ENCODE results near the gene PRRT4.

The PRRT4 gene

GRCh38 chr7:128394904-128395496 lies 33.5 kb upstream of the PRRT4 start:
- no peak for DNase-seq

- no peak for DNase-seq
Measured at GRCh38 chr7:128393526-128394330, 32.2 kb upstream of the PRRT4 start.

- no peak for DNase-seq
Measured at GRCh38 chr7:128392446-128393327, 31.2 kb upstream of the PRRT4 start.

GRCh38 chr7:128391805-128392204 lies 30.3 kb upstream of the PRRT4 start:
- no peak for DNase-seq

- no peak for DNase-seq
Measured at GRCh38 chr7:128390871-128391565, 29.5 kb upstream of the PRRT4 start.

GRCh38 chr7:128389618-128390329 lies 28.3 kb upstream of the PRRT4 start:
- no peak for DNase-seq

GRCh38 chr7:128389085-128389617 lies 27.7 kb upstream of the PRRT4 start:
- no peak for DNase-seq

- DNase-seq, result no peak
Measured at GRCh38 chr7:128388145-128388485, 26.6 kb upstream of the PRRT4 start.

GRCh38 chr7:128387216-128388144 lies 26.0 kb upstream of the PRRT4 start:
- DNase-seq, result no peak

- no peak for DNase-seq
Measured at GRCh38 chr7:128385988-128386925, 24.8 kb upstream of the PRRT4 start.

GRCh38 chr7:128384726-128385125 lies 23.2 kb upstream of the PRRT4 start:
- no peak for DNase-seq

- DNase-seq, result no peak
Measured at GRCh38 chr7:128383776-128384175, 22.3 kb upstream of the PRRT4 start.

GRCh38 chr7:128381161-128381821 lies 19.8 kb upstream of the PRRT4 start:
- no peak for DNase-seq

GRCh38 chr7:128380483-128381106 lies 19.1 kb upstream of the PRRT4 start:
- DNase-seq, result no peak

GRCh38 chr7:128379900-128380479 lies 18.5 kb upstream of the PRRT4 start:
- no peak for DNase-seq

GRCh38 chr7:128378637-128379036 lies 17.1 kb upstream of the PRRT4 start:
- no peak for DNase-seq

- DNase-seq, result no peak
Measured at GRCh38 chr7:128376077-128376476, 14.6 kb upstream of the PRRT4 start.

GRCh38 chr7:128374041-128374440 lies 12.6 kb upstream of the PRRT4 start:
- no peak for DNase-seq
